Measurements from ENCODE around the gene CLEC16A.

The CLEC16A gene

DNA sequence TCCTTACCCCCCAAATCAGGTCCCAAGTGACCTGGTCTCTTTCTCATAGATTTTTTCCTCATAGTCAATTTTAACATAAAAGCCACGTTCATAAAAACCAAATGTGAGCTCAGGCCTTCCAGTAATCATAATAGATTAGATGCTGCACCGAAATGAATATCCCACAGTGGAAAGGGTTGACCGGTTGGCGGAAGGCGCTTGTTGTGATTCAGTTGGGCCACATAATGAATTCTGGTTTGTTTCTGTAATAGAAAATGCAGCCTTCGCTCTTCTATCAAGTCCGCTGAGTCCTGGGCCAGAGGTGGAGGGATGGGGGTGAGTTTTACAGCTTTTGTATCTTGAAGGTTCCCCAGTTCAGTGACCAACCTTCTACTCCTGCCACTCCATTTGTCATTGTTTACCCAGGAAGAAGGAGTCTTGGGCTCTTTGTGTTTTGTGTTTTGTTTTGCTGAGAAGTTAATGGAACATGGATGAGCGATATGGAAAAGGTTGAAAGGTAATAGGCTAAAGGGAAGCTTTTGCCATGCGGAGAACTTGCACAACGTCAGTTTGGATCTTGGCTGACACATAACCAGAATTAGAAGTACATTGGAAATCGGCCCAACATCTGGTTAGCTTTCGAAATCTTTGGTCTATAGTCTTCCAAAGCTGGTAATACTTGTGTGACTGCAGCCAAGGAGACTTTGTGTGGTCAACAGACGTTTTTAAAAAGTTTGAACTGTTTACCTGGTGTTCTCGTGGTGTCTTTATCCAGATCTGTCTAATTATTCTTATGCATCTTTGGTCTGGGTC, 89.5 kb downstream of the CLEC16A start:
- peak; percentile 43 for DNase-seq (ENCODE audit: low read depth, low spot score)
- in situ Hi-C loops (cut with HindIII; ENCODE audit: low sequenced_read_pairs): no loop called here
- TF ChIP-seq, protein P1, sequence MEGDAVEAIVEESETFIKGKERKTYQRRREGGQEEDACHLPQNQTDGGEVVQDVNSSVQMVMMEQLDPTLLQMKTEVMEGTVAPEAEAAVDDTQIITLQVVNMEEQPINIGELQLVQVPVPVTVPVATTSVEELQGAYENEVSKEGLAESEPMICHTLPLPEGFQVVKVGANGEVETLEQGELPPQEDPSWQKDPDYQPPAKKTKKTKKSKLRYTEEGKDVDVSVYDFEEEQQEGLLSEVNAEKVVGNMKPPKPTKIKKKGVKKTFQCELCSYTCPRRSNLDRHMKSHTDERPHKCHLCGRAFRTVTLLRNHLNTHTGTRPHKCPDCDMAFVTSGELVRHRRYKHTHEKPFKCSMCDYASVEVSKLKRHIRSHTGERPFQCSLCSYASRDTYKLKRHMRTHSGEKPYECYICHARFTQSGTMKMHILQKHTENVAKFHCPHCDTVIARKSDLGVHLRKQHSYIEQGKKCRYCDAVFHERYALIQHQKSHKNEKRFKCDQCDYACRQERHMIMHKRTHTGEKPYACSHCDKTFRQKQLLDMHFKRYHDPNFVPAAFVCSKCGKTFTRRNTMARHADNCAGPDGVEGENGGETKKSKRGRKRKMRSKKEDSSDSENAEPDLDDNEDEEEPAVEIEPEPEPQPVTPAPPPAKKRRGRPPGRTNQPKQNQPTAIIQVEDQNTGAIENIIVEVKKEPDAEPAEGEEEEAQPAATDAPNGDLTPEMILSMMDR (IDR thresholded peaks at IDR 0.05; ENCODE audit: low read depth, low read length): no peak
- H3K4me3 ChIP-seq (ENCODE audit: low read depth, low read length): no peak overlapping the region

DNA sequence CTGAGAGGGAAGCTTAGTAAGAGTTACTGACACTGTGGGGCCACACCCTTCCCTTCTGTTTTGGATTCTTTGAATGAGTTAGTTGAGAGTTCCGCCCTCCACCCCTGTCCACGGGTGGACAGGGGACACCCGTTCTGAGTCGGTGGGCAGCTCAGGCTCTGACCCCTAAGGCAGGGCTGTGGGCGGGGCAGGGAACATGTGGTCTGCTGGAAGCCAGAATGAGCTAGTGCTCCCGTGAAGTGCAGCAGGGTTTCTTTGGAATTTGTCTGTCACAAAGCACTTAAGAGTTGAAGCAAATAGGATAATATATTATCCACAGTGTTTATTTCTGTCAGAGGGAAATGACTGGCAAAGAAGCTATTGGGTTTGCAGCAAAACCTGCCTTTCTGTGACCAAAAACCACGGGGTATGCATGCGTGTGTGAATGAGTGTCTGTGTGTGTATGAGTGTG, 90.1 kb downstream of the CLEC16A start:
- TF ChIP-seq, protein P1 (IDR thresholded peaks at IDR 0.05; ENCODE audit: low read depth, low read length): no peak
- DNase-seq (ENCODE audit: low read depth, low spot score): no peak
- no peak overlapping the region for H3K4me3 ChIP-seq (ENCODE audit: low read depth, low read length)
- in situ Hi-C loops (cut with HindIII; ENCODE audit: low sequenced_read_pairs): no loop called here

DNA sequence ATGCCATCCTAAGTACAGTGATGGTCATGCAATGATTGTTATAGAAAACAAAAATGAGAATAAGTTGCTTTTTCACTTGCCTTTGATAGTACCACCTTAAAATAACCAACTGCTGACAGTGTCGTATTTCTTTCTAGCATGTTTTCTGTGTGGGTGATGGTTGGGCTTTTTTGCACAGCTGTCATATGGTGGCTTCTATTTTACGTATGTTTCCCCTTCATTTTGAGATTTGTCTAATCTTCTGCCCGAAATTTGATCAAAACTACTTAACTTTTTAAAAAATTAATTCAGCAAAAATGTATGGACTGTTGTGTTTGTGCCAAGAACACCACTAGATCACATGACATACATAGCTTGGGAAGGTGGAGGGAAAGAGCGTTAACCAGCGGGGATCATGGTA, 90.7 kb downstream of the CLEC16A start:
- no peak overlapping the region for H3K4me3 ChIP-seq (ENCODE audit: low read depth, low read length)
- no peak for DNase-seq (ENCODE audit: low read depth, low spot score)
- TF ChIP-seq, protein P1 (IDR thresholded peaks at IDR 0.05; ENCODE audit: low read depth, low read length): no peak
- in situ Hi-C loops (cut with HindIII; ENCODE audit: low sequenced_read_pairs): no loop called here

DNA sequence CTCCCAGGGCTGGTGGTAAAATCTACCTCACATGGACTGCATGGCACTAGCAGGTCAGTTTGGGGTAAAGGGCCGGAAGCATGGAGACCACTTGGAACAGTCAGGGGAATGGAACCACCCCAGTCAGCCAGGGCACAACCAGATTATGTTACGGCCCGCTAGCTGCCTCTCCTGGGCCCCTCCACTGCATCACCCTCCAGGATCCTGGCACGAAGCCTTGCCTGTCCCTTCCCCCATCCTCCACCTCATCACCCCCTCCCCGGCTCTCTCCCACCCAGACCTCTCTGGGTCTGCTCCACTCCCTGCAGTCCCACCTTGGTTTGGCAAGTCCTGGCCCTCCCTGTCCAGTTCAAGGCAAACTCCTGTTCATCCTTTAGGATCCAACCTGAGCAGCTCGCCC, 91.7 kb downstream of the CLEC16A start:
- TF ChIP-seq, protein P1 (IDR thresholded peaks at IDR 0.05; ENCODE audit: low read depth, low read length): no peak
- in situ Hi-C loops (cut with HindIII; ENCODE audit: low sequenced_read_pairs): no loop called here
- no peak for DNase-seq (ENCODE audit: low read depth, low spot score)
- no peak overlapping the region for H3K4me3 ChIP-seq (ENCODE audit: low read depth, low read length)

DNA sequence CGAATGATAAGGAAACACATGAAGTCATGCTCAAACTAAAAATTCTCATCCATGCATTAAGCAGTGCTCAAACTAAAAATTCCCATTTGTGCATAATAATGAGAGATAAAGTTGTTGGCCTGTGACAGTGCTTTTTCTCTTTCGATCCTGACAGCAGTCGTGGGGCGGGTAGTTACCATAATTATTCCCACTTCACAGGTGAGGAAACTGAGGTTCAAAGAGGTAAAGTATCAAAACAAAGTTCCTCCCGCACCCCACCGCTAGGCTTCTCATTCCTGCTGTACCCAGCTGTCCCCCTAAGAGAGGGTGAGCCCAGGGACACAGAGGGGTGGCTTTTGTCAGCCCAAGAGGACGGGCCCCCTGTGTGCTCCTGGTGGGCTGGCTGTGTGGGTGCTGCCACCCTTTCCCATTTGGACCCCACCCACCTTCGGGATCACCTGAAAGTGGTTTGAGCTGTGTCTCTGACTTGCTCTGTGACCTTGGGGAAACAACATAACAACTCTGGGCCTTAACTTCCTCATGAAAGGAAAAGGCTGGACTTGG, 92.6 kb downstream of the CLEC16A start:
- in situ Hi-C loops (cut with HindIII; ENCODE audit: low sequenced_read_pairs): no loop called here
- H3K4me3 ChIP-seq (ENCODE audit: low read depth, low read length): no peak overlapping the region
- DNase-seq (ENCODE audit: low read depth, low spot score): no peak
- TF ChIP-seq, protein P1 (IDR thresholded peaks at IDR 0.05; ENCODE audit: low read depth, low read length): no peak

DNA sequence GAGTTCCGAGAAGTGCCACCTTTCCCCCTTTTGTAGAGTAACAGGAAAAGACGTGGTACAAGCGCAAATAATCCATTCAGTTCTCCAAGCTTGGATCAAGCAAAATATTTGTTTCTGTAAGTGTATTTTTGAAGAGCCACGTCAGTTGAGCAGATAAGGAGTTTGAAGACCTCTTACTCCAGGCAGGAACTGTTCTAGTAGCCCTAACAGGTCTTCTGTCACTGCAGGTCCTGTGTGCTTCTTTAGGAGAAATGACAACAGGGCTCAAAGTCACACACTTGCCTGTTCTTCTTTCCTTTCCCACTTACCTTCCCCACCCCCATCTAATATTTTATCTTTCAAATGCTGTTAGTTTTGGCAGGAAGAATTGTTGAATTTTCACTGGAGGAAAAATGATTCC, 93.9 kb downstream of the CLEC16A start:
- DNase-seq (ENCODE audit: low read depth, low spot score): no peak
- H3K4me3 ChIP-seq (ENCODE audit: low read depth, low read length): no peak overlapping the region
- TF ChIP-seq, protein P1 (IDR thresholded peaks at IDR 0.05; ENCODE audit: low read depth, low read length): no peak
- in situ Hi-C loops (cut with HindIII; ENCODE audit: low sequenced_read_pairs): no loop called here
